HCT116 (cell line): ENCODE data around the gene OSBPL8. TPM values are rescaled to one million over a fixed set of nuclear protein-coding genes. Genes with fewer than 3 reads are reported as not detected.

ENCODE experiments used
- CBX3 ChIP-seq: IDR thresholded peaks from 2 replicates; pipeline ENCODE4 v1.6.1; 2012; ENCODE audit warnings: low read depth
- CEBPB ChIP-seq: IDR thresholded peaks from 2 replicates; pipeline ENCODE4 v1.6.1; 2012; ENCODE audit warnings: low read depth
- ELF1 ChIP-seq: IDR thresholded peaks from 2 replicates; pipeline ENCODE4 v1.6.1; 2012; ENCODE audit warnings: low read depth, borderline replicate concordance
- EZH2 ChIP-seq: fragments of 200-600 bp; sonication (generic); IDR thresholded peaks from 2 replicates; pipeline ENCODE4 v1.6.1; 2017; ENCODE audit warnings: antibody characterized with exemption, mixed run types
- EZH2phosphoT487 ChIP-seq: fragments of 200-600 bp; IDR thresholded peaks from 2 replicates; pipeline ENCODE4 v1.6.1; 2018; ENCODE audit warnings: antibody characterized with exemption, borderline replicate concordance
- FOSL1 ChIP-seq: IDR thresholded peaks from 2 replicates; pipeline ENCODE4 v1.6.1; 2012; ENCODE audit warnings: low read depth
- JUND ChIP-seq: IDR thresholded peaks from 2 replicates; pipeline ENCODE4 v1.6.1; 2012
- POLR2A ChIP-seq: IDR thresholded peaks from 2 replicates; pipeline ENCODE4 v1.7.0; 2011; ENCODE audit warnings: borderline replicate concordance; ENCODE audit not compliant: insufficient read depth, insufficient read length; ENCODE audit errors: extremely low read depth
- POLR2AphosphoS5 ChIP-seq: IDR thresholded peaks from 2 replicates; pipeline ENCODE4 v1.6.1; 2011; ENCODE audit warnings: mild to moderate bottlenecking, low read depth, low read length, moderate library complexity
- RAD21 ChIP-seq: IDR thresholded peaks from 2 replicates; pipeline ENCODE4 v1.6.1; 2012; ENCODE audit warnings: low read depth, mild to moderate bottlenecking
- SIN3A ChIP-seq: IDR thresholded peaks from 2 replicates; pipeline ENCODE4 v1.6.1; 2012; ENCODE audit warnings: low read depth
- SRF ChIP-seq: IDR thresholded peaks from 2 replicates; pipeline ENCODE4 v1.6.1; 2012; ENCODE audit warnings: low read depth
- TCF7L2 ChIP-seq: IDR thresholded peaks from 2 replicates; pipeline ENCODE4 v1.7.0; 2011; ENCODE audit warnings: borderline replicate concordance, inconsistent platforms; ENCODE audit not compliant: insufficient read depth, insufficient read length; ENCODE audit errors: extremely low read depth
- YY1 ChIP-seq: IDR thresholded peaks from 2 replicates; pipeline ENCODE4 v1.6.1; 2011; ENCODE audit warnings: low read length, low read depth, moderate library complexity, mild to moderate bottlenecking; ENCODE audit not compliant: insufficient replicate concordance; ENCODE audit errors: extremely low read depth
- ZFX ChIP-seq: fragments of 450-650 bp; IDR thresholded peaks from 2 replicates; pipeline ENCODE4 v1.6.1; 2017
- total RNA-seq: library from RNA; stranded (reverse); gene quantifications from one replicate; pipeline ENCODE4 v1.2.1, GENCODE V29; 2021; ENCODE audit not compliant: unreplicated experiment
- TF ChIP-seq, protein P1 (sequence below): IDR thresholded peaks from 2 replicates; pipeline ENCODE4 v1.6.1; 2011; ENCODE audit warnings: mild to moderate bottlenecking, low read length, moderate library complexity; ENCODE audit not compliant: insufficient replicate concordance; ENCODE audit errors: extremely low read depth
- TF ChIP-seq, protein P2 (sequence below): IDR thresholded peaks from 2 replicates; pipeline ENCODE4 v1.6.1; 2012
- TF ChIP-seq, protein P3 (sequence below): IDR thresholded peaks from 2 replicates; pipeline ENCODE4 v1.6.1; 2012

OSBPL8 gene
- total RNA-seq, 1 experiment from 2014 or later: 115 TPM

GRCh38 chr12:76470028-76470939 is 89.3 kb downstream of the OSBPL8 start (continued):
- TF ChIP-seq, protein P1, sequence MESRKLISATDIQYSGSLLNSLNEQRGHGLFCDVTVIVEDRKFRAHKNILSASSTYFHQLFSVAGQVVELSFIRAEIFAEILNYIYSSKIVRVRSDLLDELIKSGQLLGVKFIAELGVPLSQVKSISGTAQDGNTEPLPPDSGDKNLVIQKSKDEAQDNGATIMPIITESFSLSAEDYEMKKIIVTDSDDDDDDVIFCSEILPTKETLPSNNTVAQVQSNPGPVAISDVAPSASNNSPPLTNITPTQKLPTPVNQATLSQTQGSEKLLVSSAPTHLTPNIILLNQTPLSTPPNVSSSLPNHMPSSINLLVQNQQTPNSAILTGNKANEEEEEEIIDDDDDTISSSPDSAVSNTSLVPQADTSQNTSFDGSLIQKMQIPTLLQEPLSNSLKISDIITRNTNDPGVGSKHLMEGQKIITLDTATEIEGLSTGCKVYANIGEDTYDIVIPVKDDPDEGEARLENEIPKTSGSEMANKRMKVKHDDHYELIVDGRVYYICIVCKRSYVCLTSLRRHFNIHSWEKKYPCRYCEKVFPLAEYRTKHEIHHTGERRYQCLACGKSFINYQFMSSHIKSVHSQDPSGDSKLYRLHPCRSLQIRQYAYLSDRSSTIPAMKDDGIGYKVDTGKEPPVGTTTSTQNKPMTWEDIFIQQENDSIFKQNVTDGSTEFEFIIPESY: no peak
- TF ChIP-seq CBX3 (peak; percentile 74), SIN3A (no peak), POLR2A (no peak), EZH2phosphoT487 (no peak), ELF1 (no peak), CEBPB (no peak), FOSL1 (peak; percentile 63), ZFX (no peak), JUND (peak; percentile 69), POLR2AphosphoS5 (no peak), RAD21 (no peak), EZH2 (no peak), YY1 (no peak), TCF7L2 (no peak), SRF (no peak)
- TF ChIP-seq, protein P2, sequence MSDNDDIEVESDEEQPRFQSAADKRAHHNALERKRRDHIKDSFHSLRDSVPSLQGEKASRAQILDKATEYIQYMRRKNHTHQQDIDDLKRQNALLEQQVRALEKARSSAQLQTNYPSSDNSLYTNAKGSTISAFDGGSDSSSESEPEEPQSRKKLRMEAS: peak; percentile 59
- TF ChIP-seq, protein P3, sequence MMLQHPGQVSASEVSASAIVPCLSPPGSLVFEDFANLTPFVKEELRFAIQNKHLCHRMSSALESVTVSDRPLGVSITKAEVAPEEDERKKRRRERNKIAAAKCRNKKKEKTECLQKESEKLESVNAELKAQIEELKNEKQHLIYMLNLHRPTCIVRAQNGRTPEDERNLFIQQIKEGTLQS: 0 out of 2 replicates have a peak, but pooled peaks have one; percentile 16
- TF ChIP-seq, all 23 proteins: peak for 6
